Esophagus muscularis mucosa (tissue), 3 donors: ENCODE data around the gene NKAIN4.

Experiments
- EP300 ChIP-seq: sonication (generic); formaldehyde crosslinking; IDR thresholded peaks from one replicate; pipeline ENCODE4 v1.6.1; 2017; ENCODE audit warnings: antibody characterized with exemption
- TF ChIP-seq, protein P1 (sequence below), 3 experiments: fragments of 200-600 bp in 2 of 3; fragments of 450-650 bp in 1 of 3; sonication (generic) in 2 of 3; IDR thresholded peaks; one replicate each; pipeline ENCODE4 v1.5.1; 2017 to 2019; ENCODE audit warnings: antibody characterized with exemption in 3 of 3, mild to moderate bottlenecking in 2 of 3, moderate library complexity in 1 of 3

DNA sequence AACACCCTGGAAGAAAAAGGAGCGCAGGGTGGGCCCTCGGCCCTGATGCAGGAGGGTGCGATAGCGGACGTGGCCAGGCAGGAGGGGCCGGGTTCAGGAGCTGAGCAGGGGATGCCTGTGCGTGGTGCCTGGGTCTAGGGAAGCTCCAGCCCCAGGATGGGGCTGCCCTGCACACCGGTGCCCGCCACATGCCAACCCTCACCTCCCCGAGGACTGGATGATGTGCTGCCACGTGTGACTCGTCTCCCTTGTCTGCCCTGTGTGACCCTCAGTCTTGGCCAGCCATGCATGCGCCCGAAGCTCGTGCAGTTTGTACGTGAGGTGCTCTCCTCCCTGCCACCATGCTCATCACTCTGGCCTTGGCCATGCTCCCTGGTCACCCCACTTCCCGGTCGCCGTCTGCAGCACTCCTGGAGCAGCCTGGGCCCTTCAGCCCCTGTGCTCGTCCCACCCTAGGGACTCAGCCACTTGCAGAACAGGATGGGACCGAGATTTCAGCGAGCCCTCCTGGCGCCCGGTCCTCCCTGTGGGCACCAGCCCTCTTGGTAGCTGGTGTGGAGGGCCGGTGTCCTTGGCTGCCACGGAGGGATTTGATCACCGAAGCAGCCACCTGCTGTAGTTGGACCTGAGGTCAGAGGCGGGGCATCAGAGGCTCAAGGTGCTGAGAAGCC lies 34.5 kb upstream of the NKAIN4 start:
- TF ChIP-seq, protein P1, sequence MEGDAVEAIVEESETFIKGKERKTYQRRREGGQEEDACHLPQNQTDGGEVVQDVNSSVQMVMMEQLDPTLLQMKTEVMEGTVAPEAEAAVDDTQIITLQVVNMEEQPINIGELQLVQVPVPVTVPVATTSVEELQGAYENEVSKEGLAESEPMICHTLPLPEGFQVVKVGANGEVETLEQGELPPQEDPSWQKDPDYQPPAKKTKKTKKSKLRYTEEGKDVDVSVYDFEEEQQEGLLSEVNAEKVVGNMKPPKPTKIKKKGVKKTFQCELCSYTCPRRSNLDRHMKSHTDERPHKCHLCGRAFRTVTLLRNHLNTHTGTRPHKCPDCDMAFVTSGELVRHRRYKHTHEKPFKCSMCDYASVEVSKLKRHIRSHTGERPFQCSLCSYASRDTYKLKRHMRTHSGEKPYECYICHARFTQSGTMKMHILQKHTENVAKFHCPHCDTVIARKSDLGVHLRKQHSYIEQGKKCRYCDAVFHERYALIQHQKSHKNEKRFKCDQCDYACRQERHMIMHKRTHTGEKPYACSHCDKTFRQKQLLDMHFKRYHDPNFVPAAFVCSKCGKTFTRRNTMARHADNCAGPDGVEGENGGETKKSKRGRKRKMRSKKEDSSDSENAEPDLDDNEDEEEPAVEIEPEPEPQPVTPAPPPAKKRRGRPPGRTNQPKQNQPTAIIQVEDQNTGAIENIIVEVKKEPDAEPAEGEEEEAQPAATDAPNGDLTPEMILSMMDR (IDR thresholded peaks at IDR 0.05), result no peak
- no peak for TF ChIP-seq EP300
